ENCODE data around the gene ERICH6.

The ERICH6 gene

DNA sequence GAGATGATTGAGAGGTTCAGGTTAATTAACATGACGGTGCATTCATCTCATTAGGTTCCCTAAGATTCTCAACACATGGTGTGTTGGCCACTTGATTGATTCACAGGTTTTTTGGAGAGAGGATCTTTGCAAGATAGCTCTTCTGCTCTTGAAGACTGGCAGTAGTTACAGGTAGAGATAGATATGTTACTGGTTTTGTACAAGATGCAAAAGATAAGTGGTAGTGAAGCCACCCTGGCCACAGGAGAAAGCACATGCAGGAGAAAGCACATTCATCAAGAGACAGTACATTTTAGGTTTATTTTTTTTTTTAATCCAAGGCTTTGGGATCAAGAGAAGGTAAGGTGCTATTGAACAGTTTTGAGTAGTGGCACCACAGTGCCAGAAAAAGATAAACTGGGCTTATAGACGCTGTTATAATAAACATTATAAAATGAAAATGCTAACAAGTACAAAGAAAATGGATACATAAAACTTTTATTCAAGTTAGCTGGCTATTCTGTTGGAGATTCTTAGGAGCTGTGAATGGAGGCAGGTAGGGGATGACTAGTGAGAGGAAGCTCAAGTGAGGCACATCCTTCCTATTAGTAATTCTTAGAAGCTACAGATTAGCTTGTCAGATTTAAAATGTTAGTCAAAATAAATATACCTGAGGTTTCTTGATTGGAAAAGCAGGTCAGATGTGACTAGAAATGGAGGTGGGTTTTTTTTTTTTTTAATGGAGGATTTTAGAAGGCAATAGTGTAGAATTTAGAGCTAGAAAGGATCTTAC, 89.8 kb downstream of the ERICH6 start:
- no peak for DNase-seq (ENCODE audit: low read depth, low spot score)

DNA sequence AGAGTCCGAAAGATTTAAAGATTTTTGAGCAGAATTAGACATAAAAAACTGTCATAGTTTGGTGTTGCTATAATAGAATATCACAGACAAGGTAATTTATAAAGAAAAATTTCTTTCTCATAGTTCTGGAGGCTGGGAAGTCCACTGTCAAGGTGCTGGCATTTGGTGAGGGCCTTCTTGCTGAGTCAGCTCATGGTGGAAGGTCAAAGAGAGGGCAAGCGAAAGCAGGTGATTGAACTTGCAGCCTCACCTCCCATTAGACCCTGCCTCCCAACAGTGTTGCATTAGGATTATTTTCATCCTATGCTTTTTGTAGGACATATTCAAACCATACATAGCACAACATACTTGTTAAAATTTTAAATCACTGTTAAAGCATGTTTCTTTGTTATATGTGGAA, 90.7 kb downstream of the ERICH6 start:
- no peak for DNase-seq (ENCODE audit: low read depth, low spot score)

DNA sequence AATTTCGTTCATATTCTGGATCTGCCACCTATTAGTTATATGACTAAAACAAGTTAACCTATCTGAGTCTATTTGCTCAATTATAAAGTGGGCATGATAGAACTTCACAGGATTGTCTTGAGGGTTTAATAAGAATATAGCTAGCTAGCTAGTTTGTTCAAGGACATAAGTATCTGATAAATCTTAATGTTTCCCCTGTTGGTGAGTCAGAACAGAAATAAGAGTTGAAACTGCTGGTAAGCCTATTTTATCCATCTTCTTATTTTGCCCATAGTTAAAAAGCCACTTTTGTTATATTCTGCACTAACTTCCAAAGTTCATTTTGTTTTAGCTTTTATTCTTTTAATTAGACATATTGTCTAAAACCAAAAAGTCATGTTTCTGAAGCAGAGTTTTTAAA, 91.2 kb downstream of the ERICH6 start:
- no peak for DNase-seq (ENCODE audit: low read depth, low spot score)

DNA sequence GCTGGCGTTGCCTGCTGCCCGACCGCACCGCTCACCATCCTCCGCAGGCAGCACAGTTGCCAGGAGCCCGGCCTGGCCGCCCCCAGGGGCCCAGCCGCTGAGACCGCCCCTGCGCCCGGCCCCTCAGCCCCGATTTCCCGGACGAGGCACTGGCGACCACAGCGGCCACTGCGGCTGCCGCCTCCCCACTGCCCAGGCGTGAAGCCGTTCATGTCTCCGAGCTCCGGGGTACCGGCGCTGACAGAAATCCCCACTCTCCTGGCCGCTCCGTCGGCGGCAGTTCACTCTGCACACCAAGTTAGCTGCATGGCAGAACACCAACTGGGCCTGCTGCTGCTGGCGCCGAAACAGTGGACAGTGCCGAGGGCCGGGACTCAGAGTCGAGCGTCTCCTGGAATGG, 92.1 kb downstream of the ERICH6 start:
- no peak for DNase-seq (ENCODE audit: low read depth, low spot score)

DNA sequence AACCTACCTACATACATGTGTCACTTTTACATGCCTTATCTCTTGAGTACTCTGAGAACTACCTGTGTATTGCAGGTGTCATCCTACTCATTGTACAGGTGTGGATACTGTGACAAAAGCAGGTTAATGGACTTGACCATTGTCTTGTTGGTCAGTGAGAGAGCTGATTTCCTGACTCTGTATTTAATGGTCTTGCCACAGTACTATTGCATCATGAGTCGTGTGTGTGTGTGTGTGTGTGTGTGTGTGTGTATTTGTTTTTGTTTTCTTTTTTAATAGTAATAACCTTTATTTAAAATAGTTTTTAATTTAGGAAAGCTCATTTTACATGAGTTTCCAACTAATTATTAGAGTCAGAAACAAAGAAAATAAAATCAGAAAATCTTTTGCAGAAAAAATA, 92.9 kb downstream of the ERICH6 start:
- DNase-seq (ENCODE audit: low read depth, low spot score), result no peak

DNA sequence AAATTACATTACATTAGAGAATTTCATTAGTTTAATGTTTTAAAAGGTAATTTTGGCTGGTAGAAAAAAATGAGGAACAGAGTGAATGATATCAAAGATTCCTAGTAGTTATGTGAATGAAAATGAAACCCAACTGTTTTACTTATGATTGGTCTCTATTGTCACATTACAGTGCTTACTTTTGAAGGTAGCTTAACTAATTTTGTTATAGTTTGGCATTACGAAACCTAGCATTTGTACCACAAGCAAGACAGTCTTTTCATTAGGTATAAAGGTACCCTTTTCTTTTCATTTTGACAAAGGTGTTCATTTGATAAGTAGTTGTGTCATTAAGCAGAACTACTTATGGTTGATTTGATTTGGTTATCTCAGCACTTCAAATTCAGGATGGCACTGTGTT, 93.7 kb downstream of the ERICH6 start:
- no peak for DNase-seq (ENCODE audit: low read depth, low spot score)

Measured in astrocyte of the hippocampus (primary cell).